IMR-90 (cell line): Measurements from ENCODE around the gene VWA8. TPM values are rescaled to one million over a fixed set of nuclear protein-coding genes. Genes with fewer than 3 reads are reported as not detected.

ENCODE experiments used
- ATAC-seq: fragments of 200-7000 bp; cut with Tn5 transposase; 2 replicates; pipeline ENCODE4 v1.9.1; 2020; ENCODE audit warnings: low read depth, mild to moderate bottlenecking, moderate library complexity
- BruUV-seq: library from RNA; stranded (reverse); fragments of 400-500 nt; replicated peaks from 2 replicates; lab custom pipeline; 2021; lab: Mats Ljungman, UMichigan
- CTCF ChIA-PET: fragments of 300-600 bp; formaldehyde crosslinking; extraction: SDS; loops from one replicate; lab custom pipeline; 2021; ENCODE audit warnings: antibody characterized with exemption; lab: Yijun Ruan, JAX
- POLR2A ChIA-PET: fragments of 300-600 bp; sonication (Branson Sonifier 250); formaldehyde crosslinking; loops from one replicate; lab custom pipeline; 2022; ENCODE audit warnings: antibody characterized with exemption; ENCODE audit not compliant: unreplicated experiment; lab: Charles Lee
- DNase-seq: peaks from one replicate; pipeline ENCODE4 v3.0.0; 2013
- H2AFZ ChIP-seq: replicated peaks from 2 replicates; pipeline ENCODE3; 2013; ENCODE audit warnings: low read length, mild to moderate bottlenecking; ENCODE audit not compliant: poor library complexity
- H2AK5ac ChIP-seq: 2 replicates; pipeline ENCODE4 v1.6.1; 2013; ENCODE audit warnings: low read depth, low read length, inconsistent platforms
- H2AK9ac ChIP-seq: replicated peaks from 2 replicates; pipeline ENCODE3; 2013; ENCODE audit warnings: mild to moderate bottlenecking, low read depth, low read length, moderate library complexity; ENCODE audit not compliant: poor library complexity
- H2BK120ac ChIP-seq: 2 replicates; pipeline ENCODE4 v1.6.1; 2013; ENCODE audit warnings: low read depth, low read length, inconsistent platforms
- H2BK15ac ChIP-seq: 3 replicates; pipeline ENCODE4 v1.6.1; 2013; ENCODE audit warnings: low read depth, low read length, inconsistent platforms
- H2BK20ac ChIP-seq: 2 replicates; pipeline ENCODE4 v1.6.1; 2013; ENCODE audit warnings: low read depth, mild to moderate bottlenecking, inconsistent platforms, low read length, moderate library complexity
- H2BK5ac ChIP-seq: 2 replicates; pipeline ENCODE4 v1.6.1; 2013; ENCODE audit warnings: mild to moderate bottlenecking, low read depth, low read length, inconsistent platforms; ENCODE audit not compliant: poor library complexity, severe bottlenecking
- H3K14ac ChIP-seq: replicated peaks from 2 replicates; pipeline ENCODE4 v1.6.1; 2013; ENCODE audit warnings: low read depth, low read length, inconsistent platforms
- H3K18ac ChIP-seq: 2 replicates; pipeline ENCODE4 v1.6.1; 2013; ENCODE audit warnings: low read depth, low read length, control low read depth
- H3K23ac ChIP-seq: 2 replicates; pipeline ENCODE4 v1.6.1; 2013; ENCODE audit warnings: low read depth, low read length, inconsistent platforms
- H3K27ac ChIP-seq: 2 replicates; pipeline ENCODE4 v1.5.1; 2013; ENCODE audit warnings: mild to moderate bottlenecking, control low read depth, low read length; ENCODE audit not compliant: insufficient read depth
- H3K27me3 ChIP-seq: 2 replicates; pipeline ENCODE4 v1.6.1; 2013; ENCODE audit warnings: low read length; ENCODE audit not compliant: control insufficient read depth, insufficient read depth
- H3K36me3 ChIP-seq: 2 replicates; pipeline ENCODE4 v1.6.1; 2013; ENCODE audit warnings: low read length, mixed read lengths; ENCODE audit not compliant: control insufficient read depth, insufficient read depth
- H3K4ac ChIP-seq: 2 replicates; pipeline ENCODE4 v1.6.1; 2013; ENCODE audit warnings: low read depth, low read length, inconsistent platforms
- H3K4me1 ChIP-seq: 2 replicates; pipeline ENCODE4 v1.6.1; 2013; ENCODE audit warnings: low read length, mixed read lengths; ENCODE audit not compliant: control insufficient read depth, insufficient read depth
- H3K4me2 ChIP-seq: 2 replicates; pipeline ENCODE4 v1.6.1; 2013; ENCODE audit warnings: low read depth, mild to moderate bottlenecking, control low read depth, low read length, moderate library complexity
- H3K4me3 ChIP-seq: 2 replicates; pipeline ENCODE4 v1.5.1; 2013; ENCODE audit warnings: low read depth, mild to moderate bottlenecking, control low read depth, low read length, moderate library complexity; ENCODE audit not compliant: insufficient read depth
- H3K56ac ChIP-seq: 2 replicates; pipeline ENCODE4 v1.6.1; 2013; ENCODE audit warnings: low read length, inconsistent platforms; ENCODE audit not compliant: insufficient read depth; ENCODE audit errors: extremely low read depth
- H3K79me1 ChIP-seq, 2 experiments: 2 replicates each; pipeline ENCODE4 v1.6.1; 2013; ENCODE audit warnings: low read length in 2 of 2, inconsistent platforms in 1 of 2, low read depth in 1 of 2
- H3K9ac ChIP-seq: 2 replicates; pipeline ENCODE4 v1.6.1; 2013; ENCODE audit warnings: low read depth, low read length, control low read depth
- H3K9me1 ChIP-seq: 2 replicates; pipeline ENCODE4 v1.6.1; 2013; ENCODE audit warnings: low read length, inconsistent platforms; ENCODE audit not compliant: insufficient read depth
- H3K9me3 ChIP-seq: 2 replicates; pipeline ENCODE4 v1.6.1; 2013; ENCODE audit warnings: low read length; ENCODE audit not compliant: control insufficient read depth, insufficient read depth
- H4K20me1 ChIP-seq: 2 replicates; pipeline ENCODE4 v1.6.1; 2013; ENCODE audit warnings: low read length, inconsistent platforms; ENCODE audit not compliant: insufficient read depth
- H4K5ac ChIP-seq: 2 replicates; pipeline ENCODE4 v1.6.1; 2013; ENCODE audit warnings: mild to moderate bottlenecking, low read depth, low read length, control low read depth
- H4K8ac ChIP-seq, 2 experiments: 2 replicates each; pipeline ENCODE4 v1.6.1; 2013; ENCODE audit warnings: low read depth in 2 of 2, low read length in 2 of 2, control low read depth in 1 of 2, inconsistent platforms in 1 of 2
- H4K91ac ChIP-seq: 2 replicates; pipeline ENCODE4 v1.6.1; 2013; ENCODE audit warnings: low read depth, low read length, inconsistent platforms; ENCODE audit not compliant: insufficient read depth
- BHLHE40 ChIP-seq: fragments of 150-350 bp; IDR thresholded peaks from 2 replicates; pipeline ENCODE4 v1.6.1; 2016; ENCODE audit warnings: mild to moderate bottlenecking, low read depth, low read length
- CEBPB ChIP-seq: IDR thresholded peaks from 2 replicates; pipeline ENCODE4 v1.6.1; 2012; ENCODE audit warnings: low read depth, low read length, improper control_type of control experiment
- CHD1 ChIP-seq: IDR thresholded peaks from 2 replicates; pipeline ENCODE4 v1.6.1; 2012; ENCODE audit warnings: low read depth, low read length, improper control_type of control experiment
- CTCF ChIP-seq: conservative IDR thresholded peaks from 2 replicates; pipeline ENCODE4 v1.5.1; 2012; ENCODE audit warnings: mild to moderate bottlenecking, low read depth, low read length, improper control_type of control experiment
- ELK1 ChIP-seq: fragments of 150-350 bp; IDR thresholded peaks from 2 replicates; pipeline ENCODE4 v1.6.1; 2016; ENCODE audit warnings: low read depth, mild to moderate bottlenecking, low read length, moderate library complexity, borderline replicate concordance
- FOS ChIP-seq: fragments of 150-350 bp; IDR thresholded peaks from 2 replicates; pipeline ENCODE4 v1.6.1; 2016; ENCODE audit warnings: low read depth, low read length
- MAFK ChIP-seq: IDR thresholded peaks from 2 replicates; pipeline ENCODE4 v1.6.1; 2012; ENCODE audit warnings: low read depth, low read length, improper control_type of control experiment
- MAZ ChIP-seq: IDR thresholded peaks from 2 replicates; pipeline ENCODE4 v1.6.1; 2012; ENCODE audit warnings: low read depth, mild to moderate bottlenecking, low read length, improper control_type of control experiment, moderate library complexity, borderline replicate concordance
- MXI1 ChIP-seq: IDR thresholded peaks from 2 replicates; pipeline ENCODE4 v1.6.1; 2012; ENCODE audit warnings: low read depth, mild to moderate bottlenecking, low read length, moderate library complexity, borderline replicate concordance
- NFE2L2 ChIP-seq: fragments of 150-350 bp; IDR thresholded peaks from 2 replicates; pipeline ENCODE4 v1.6.1; 2016; ENCODE audit warnings: low read depth, mild to moderate bottlenecking, low read length
- POLR2A ChIP-seq: IDR thresholded peaks from 2 replicates; pipeline ENCODE4 v1.6.1; 2012; ENCODE audit warnings: mild to moderate bottlenecking, low read depth, low read length
- RAD21 ChIP-seq: IDR thresholded peaks from 2 replicates; pipeline ENCODE4 v1.6.1; 2012; ENCODE audit warnings: low read length, improper control_type of control experiment
- RCOR1 ChIP-seq: IDR thresholded peaks from 2 replicates; pipeline ENCODE4 v1.6.1; 2012; ENCODE audit warnings: mild to moderate bottlenecking, low read length, improper control_type of control experiment; ENCODE audit not compliant: insufficient replicate concordance
- RFX5 ChIP-seq: IDR thresholded peaks from 2 replicates; pipeline ENCODE4 v1.8.0; 2012; ENCODE audit warnings: low read depth, mild to moderate bottlenecking, low read length, moderate library complexity
- SMC3 ChIP-seq: fragments of 150-350 bp; IDR thresholded peaks from 2 replicates; pipeline ENCODE4 v1.6.1; 2016; ENCODE audit warnings: low read depth, mild to moderate bottlenecking, antibody characterized with exemption, low read length, moderate library complexity
- USF2 ChIP-seq: fragments of 150-350 bp; IDR thresholded peaks from 2 replicates; pipeline ENCODE4 v1.6.1; 2017; ENCODE audit warnings: mild to moderate bottlenecking, antibody characterized with exemption, low read length, low read depth
- WGBS, 2 experiments: methylation state at CpG; one replicate each; pipeline versions ENCODE4 v1.1.5 to v1.1.7; 2013; ENCODE audit warnings: missing lambda C conversion rate in 2 of 2; ENCODE audit not compliant: insufficient read length in 1 of 2; ENCODE audit errors: extremely low coverage in 2 of 2; 5-methylcytosine and 5-hydroxymethylcytosine counted together
- dilution Hi-C: fragments of 300-500 bp; cut with HindIII; formaldehyde crosslinking; loops from one replicate; pipeline ENCODE4 v1.14.3; 2018; ENCODE audit warnings: low sequenced_read_pairs; ENCODE audit not compliant: unreplicated experiment
- in situ Hi-C: fragments of 300-500 bp; cut with MboI; formaldehyde crosslinking; loops from 3 replicates; pipeline ENCODE4 v1.14.3; 2019; ENCODE audit warnings: low sequenced_read_pairs, inconsistent platforms, mixed read lengths
- intact Hi-C: fragments of 100-400 bp; cut with micrococcal nuclease; formaldehyde crosslinking; loops from 2 replicates; pipeline ENCODE4 v1.10.0; 2022
- polyA plus RNA-seq, 3 experiments: library from polyadenylated mRNA; depleted of rRNA; stranded (reverse); fragments of >200 nt; gene quantifications; 2 replicates each; pipeline ENCODE4 v1.2.3, GENCODE V29; 2012; ENCODE audit warnings: low replicate concordance in 1 of 3
- total RNA-seq: library from RNA; depleted of rRNA; stranded (reverse); fragments of >200 nt; gene quantifications from 2 replicates; pipeline ENCODE4 v1.2.3, GENCODE V29; 2012

Gene VWA8
- total and polyA plus RNA-seq, 2 of the 4 experiments (the other 2 are of a cell fraction) = 5.9 to 18.3 TPM

GRCh38 chr13:41971848-41972247 is 10.9 kb upstream of the VWA8 start:
- no peak overlapping the region for H3K14ac ChIP-seq
- H2AK5ac ChIP-seq = no peak overlapping the region
- no peak overlapping the region for H3K56ac ChIP-seq
- H3K4me2 ChIP-seq = no peak overlapping the region
- no peak overlapping the region for H3K27ac ChIP-seq
- no peak overlapping the region for H2BK5ac ChIP-seq
- no peak overlapping the region for H2BK15ac ChIP-seq
- H4K8ac ChIP-seq = no peak overlapping the region
- H2BK120ac ChIP-seq = no peak overlapping the region
- H2AK9ac ChIP-seq = no peak overlapping the region
- no peak overlapping the region for H4K5ac ChIP-seq
- no peak overlapping the region for H2AFZ ChIP-seq
- dilution Hi-C loops = no loop called here
- no peak overlapping the region for H3K4me3 ChIP-seq
- H3K27me3 ChIP-seq = no peaks in the 10 kb centered on the region
- H4K91ac ChIP-seq = no peak overlapping the region
- H3K36me3 ChIP-seq = no peaks in the 10 kb centered on the region
- DNase-seq (no peak), ATAC-seq (no peak)
- no peak overlapping the region for H3K9ac ChIP-seq
- intact Hi-C loops = no loop called here
- BruUV-seq = no TSS peak
- H4K20me1 ChIP-seq = no peaks in the 10 kb centered on the region
- no peak for TF ChIP-seq ELK1
- TF ChIP-seq RFX5 = no peak
- no peak for TF ChIP-seq USF2
- no peak for TF ChIP-seq NFE2L2
- TF ChIP-seq MAZ = no peak
- no peak for TF ChIP-seq CTCF
- no peak for TF ChIP-seq MAFK
- no peak for TF ChIP-seq MXI1
- TF ChIP-seq SMC3 = no peak
- TF ChIP-seq BHLHE40 = no peak
- no peak for TF ChIP-seq POLR2A
- no peak for TF ChIP-seq FOS
- TF ChIP-seq RAD21 = no peak
- no peak for TF ChIP-seq CEBPB
- no peak for TF ChIP-seq CHD1
- no peak for TF ChIP-seq RCOR1
- no peak overlapping the region for H3K23ac ChIP-seq
- CTCF ChIA-PET = interaction anchor here (1.4 kb wide), 1 partner anchor 29 kb away, joined by 3 read pairs; no protein-coding TSS in a partner anchor
- 100% methylated on average over 2 of the region's 5 CpGs; no CpG with 5 or more reads in 1 of the 2 experiments for WGBS, 2 experiments
- H3K18ac ChIP-seq = no peak overlapping the region
- H3K4ac ChIP-seq = no peak overlapping the region
- no peak overlapping the region for H2BK20ac ChIP-seq
- H3K79me1 ChIP-seq = no peaks in the 10 kb centered on the region
- H3K9me1 ChIP-seq = no peaks in the 10 kb centered on the region
- no peaks in the 10 kb centered on the region for H3K4me1 ChIP-seq
- no peaks in the 10 kb centered on the region for H3K9me3 ChIP-seq
- in situ Hi-C loops = no loop called here
- POLR2A ChIA-PET = interaction anchor here (0.6 kb wide), 1 partner anchor 26 kb away, joined by 3 read pairs; no protein-coding TSS in a partner anchor
